HG02943 (cell line): ENCODE results near the gene TMEM129.

ENCODE experiments used
- ATAC-seq: cut with Tn5 transposase; IDR thresholded peaks from one replicate; pipeline ENCODE4 v1.9.1; 2021; ENCODE audit warnings: mild to moderate bottlenecking, low read depth, moderate library complexity; ENCODE audit not compliant: unreplicated experiment

Gene TMEM129, protein sequence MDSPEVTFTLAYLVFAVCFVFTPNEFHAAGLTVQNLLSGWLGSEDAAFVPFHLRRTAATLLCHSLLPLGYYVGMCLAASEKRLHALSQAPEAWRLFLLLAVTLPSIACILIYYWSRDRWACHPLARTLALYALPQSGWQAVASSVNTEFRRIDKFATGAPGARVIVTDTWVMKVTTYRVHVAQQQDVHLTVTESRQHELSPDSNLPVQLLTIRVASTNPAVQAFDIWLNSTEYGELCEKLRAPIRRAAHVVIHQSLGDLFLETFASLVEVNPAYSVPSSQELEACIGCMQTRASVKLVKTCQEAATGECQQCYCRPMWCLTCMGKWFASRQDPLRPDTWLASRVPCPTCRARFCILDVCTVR

DNA sequence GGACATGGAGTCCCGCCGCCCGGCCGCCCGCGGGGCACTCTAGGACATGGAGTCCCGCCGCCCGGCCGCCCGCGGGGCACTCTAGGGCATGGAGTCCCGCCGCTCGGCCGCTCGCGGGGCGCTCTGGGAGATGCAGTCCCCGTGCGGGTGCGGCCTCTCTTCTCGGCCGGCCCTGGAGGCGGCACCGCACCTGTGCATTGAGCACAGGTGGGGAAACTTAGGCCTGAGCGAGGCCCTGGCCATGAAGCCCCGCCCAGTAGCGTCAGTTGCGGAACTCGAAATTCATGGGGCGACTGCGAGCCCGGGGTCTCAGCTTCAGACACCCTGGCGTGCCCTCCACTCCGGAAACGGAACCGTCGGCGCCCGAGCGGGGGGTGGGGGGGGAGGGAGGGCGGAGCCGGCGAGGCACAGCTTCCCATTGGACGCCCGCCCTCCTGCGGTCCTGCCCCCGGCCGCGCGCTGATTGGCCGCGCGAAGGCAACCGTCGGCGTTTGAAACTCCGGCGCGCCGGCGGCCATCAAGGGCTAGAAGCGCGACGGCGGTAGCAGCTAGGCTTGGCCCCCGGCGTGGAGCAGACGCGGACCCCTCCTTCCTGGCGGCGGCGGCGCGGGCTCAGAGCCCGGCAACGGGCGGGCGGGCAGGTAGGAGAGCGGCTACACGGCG, at the start of gene TMEM129, which contains the start of gene TACC3:
Gene TMEM129 (minus strand): TSS at position 321 of the 663 bp plus-strand sequence. CDS start 486 bp downstream, outside the sequence.
Gene TACC3 (plus strand): TSS at position 519 of the 663 bp plus-strand sequence. CDS start 1,901 bp downstream, outside the sequence.
- ATAC-seq: peak; percentile 78

DNA sequence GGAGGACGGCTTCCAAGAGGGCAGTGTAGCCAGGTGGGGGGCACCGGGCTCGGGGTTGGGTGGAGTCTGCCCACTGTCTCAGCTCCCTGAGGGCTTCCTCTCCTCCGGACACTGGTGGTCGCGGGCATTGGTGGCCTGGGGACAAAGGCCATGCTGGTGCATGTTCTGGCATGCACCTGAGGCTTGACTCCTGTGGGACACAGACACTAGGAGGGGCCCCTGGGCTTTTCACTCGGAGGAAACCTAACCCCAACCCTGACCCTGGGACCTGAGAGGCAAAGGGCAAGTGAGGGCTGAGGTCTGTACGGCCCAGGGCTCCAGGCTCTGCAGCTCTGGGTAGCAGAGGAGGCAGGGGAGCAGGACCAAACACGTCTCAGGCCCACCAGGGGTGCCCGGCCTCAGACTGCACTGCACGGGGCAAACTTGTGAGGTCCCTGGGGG, 49.7 kb upstream of the TMEM129 start:
- ATAC-seq: no peak

DNA sequence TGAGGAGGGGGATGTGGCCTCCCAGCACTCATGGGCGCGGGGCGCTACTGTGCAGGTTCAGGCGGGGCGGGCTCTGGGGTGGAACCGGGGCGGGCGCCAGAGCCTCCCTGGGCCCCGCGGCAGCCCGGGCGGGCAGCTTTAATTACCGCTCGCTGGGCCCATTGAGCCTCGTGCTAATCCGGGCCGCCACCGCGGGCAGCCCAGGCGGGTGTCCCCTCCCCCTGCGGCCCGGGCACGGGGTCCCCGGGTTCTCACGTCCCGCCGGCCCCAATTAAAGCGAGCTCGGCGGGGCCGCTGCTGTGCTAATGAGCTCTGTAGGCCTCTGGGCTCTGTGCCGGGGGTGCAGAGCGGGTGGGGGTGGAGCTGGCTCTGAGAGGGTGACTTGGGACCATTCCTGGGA, 49.1 kb upstream of the TMEM129 start:
- no peak for ATAC-seq

DNA sequence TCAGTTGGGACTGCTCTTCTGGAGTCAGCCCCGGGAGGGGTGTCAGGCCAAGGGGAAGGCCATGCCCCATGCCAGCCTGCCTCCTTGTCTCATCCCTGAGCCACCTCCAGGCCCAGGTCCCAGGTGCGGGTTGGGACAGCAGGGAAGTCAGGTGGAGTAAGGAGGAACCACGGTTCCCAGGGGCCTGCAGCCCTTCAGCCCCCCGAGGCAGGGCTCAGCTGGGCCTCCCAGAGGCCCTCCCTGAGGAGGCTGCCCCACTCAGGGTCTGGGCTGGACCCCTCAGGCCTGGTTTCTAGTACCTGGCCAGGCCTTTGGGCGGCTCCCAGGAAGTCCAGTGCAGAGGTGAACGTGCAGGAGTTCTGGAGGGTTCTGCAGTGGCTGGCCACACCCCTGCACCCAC, 48.6 kb upstream of the TMEM129 start:
- ATAC-seq: no peak

DNA sequence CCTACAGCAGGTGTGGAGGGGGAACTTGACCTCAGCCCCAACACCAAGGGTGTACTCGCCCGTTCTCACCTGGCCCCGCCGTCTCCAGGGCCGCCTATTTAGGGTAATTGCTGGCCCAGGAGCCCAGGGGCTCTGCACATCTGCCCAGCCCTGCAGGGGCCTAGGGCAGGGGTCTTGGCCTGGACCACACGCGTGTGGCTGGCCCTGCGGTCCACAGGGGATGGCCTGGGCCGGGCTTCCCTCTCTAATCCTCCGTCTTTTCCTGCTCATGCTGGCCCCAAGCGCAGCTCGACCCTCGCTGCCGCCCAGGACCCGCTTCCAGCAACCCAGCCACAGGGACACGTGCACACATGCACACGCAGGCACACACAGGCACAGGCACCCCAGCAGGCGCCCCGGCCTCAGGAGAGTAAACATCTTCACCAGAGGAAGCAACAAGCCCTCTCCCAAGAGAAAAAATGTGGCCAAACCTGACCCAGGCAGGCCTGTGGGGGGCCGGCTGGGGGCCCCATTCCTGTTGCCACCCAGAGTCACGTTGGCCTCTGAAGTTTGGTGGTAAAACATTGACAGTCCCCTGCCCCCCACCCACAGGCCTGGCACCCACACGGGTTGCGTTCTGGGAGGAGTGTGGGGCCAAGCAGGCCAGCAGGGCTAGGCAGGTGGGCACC, 47.4 kb upstream of the TMEM129 start:
- no peak for ATAC-seq

DNA sequence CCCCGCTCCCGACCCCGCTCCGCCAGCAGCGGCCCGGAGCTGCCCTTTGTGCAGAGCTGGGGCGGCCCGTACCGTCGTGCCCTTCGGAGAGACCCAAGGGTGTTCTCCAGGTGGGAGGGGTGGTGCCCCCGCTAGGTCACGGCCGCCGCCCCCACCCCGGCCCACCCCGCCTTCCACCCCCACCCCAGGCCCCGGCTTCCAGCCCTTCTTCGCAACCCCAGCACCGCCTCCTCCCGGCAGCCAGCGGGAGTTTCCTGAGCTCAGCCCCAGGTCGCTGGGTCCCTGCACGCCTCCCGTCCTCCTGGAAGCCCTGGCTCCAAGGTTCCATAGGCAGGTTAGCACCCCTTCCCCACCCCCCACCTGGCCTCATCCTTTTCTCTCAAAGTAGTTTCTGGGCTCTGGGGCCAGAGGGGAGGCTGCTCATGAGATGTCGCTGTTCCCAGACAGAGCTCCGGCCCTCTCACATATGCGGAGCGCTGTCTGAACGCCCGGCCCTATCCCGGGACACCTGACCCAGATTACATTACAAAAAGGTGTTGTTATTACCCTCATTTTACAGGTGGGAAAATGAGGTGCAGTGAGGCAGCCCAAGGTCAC, 46.7 kb upstream of the TMEM129 start:
- no peak for ATAC-seq

DNA sequence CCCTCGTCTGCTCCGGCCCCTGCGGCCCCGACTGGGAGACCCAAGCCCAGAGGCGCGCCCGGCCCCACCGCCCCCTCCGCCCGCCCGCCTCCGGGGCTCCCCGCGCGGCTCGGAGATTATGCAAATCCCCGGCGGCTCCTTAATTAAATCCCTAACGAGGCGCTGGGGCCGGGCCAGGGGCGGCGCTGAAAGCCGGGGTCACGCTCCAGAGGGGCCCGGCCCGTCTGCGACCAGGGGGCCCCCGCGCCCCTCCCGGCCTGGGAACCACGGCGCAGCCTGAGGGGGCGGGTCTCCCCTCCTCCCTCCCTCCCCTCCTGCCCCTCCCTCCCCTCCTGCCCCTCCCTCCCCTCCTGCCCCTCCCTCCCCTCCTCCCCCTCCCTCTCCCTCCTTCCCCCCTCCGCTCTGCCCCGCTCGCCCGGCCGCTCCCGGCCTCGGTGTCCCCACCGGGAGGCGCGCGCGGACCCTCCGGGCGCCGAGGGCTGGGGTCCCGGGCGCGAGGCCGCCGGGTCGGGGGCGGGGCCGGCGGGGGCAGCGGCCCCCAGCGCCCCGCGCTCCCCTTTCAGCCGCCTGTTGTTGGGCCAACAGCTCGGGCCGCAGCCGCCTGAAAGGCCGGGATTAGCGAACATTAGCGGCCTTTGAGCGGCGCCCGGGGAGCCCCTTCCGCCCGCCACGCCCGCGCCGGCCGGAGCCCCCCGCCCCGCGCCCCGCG, 46.1 kb upstream of the TMEM129 start:
- no peak for ATAC-seq

DNA sequence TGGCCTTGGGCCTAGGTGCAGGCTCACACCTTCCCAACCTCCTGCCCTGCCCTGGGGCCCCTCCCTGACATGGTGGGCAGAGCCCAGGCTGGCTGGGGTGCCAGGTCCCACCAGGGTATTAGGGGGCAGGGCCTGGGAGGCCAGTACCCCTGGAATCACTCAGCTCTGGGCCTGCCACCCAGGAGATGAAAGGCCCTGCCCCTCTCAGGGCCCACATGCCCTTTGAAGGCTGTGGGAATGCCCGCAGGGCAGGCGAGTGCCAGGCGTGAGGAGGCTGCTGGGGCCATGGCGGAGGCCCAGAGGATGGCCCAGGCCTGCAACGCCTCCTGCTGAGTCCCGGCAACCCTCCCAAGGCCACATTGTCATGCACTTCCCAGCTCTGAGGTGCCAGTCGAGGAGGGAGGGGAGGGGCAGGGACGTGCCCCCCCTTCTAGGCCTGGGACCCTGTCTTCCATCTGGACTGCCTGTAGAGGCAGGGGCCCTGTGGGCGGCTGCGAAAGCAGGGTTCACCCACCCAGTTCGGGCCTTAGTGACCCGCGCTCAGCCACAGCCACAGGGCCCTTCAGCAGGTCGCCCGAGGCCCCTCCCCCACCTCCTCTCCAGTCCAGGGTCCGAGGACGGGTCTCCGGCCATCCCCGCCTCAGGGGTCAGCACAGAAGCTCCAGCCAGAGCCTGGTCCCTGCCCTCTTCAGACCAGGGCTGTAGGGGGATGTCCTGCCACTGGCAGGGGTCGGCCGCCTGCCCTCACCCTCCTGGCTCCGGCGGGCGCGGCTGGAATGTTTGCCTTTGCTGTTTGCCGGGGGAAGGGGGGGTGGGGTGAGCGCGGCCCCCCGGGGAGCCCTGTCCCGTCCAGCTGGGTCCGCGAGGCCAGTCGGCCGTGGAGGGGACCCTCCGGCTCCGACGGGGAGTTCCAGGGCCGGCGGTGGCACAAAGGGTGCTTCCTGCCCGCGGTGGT, 45.3 kb upstream of the TMEM129 start:
- no peak for ATAC-seq

DNA sequence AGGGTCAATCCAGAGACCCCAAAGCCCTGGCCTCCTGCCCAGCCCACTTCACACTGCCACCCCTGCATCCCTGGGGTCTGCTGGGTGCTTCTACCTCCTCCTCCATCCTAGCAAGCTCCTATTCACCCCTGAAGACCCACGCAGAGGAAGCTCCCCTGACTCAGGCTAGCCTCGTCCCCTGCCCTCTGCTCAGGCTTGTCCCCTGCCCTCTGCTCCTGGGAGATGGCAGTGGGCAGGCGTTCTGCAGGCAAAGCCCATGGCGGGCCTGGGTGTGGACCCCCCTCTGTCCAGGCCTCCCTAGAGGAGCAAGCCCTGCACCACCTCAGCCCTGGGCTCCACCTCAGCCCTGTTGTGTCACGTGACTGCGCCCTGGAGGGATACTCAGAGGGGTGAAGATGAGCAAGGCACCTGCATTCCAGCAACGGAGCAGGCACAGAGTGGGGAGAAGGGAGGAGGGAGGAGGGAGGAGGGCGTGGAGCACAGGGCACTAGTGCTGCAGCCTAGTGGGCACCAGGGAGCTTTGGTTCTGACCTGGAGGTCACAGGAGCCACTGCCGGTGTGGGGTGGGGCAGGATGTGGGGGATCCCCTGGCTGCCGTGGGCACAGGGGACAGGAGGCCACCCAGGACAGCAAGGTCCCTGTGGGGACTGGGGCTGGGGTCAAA, 44.4 kb upstream of the TMEM129 start:
- no peak for ATAC-seq

DNA sequence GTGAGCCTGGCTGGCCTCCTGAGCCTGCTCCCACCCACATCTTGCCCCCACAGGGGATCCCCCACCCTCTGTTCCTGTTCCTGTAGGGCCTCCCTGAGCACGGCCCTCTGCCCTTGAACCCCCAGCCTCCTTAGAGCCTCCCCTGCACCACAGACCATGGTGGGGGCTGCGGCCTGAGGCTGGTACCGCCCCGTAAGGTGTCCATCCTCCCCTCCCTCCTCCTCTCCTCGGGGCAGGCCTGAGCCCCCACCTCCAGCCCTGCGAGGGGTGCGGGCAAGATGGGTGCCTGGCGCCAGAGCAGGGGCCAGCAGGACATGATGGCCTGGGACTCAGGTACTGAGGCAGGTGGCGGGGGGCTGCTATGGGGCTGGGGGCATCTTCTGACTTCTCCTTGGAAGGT, 43.5 kb upstream of the TMEM129 start:
- ATAC-seq: no peak

DNA sequence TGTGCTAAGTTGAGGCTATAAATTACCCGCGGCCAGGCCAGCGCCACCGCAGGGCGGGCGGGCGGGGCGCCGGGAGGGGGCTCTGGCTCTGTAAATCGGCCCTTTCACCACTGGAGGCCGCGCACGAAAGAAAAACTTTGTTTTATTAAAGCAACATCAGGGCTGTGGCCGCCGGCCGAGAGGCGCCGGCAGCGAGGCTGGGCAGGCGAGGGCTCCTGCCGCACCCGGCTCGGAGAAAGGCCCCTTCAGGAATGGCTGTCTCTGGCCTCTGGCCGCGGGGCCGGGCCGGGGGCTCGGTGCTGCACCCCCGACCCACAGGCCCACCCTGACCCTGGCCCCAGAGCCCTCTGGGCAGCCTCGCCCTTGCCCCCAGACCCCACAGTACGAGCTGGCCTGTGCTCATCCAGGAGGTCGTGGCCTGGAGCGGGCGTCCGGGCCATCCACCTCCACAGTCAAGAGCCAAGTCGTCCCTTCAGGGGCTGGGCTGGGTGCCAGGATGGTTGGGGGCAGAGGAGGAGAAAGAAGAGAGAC, 42.5 kb upstream of the TMEM129 start:
- no peak for ATAC-seq

DNA sequence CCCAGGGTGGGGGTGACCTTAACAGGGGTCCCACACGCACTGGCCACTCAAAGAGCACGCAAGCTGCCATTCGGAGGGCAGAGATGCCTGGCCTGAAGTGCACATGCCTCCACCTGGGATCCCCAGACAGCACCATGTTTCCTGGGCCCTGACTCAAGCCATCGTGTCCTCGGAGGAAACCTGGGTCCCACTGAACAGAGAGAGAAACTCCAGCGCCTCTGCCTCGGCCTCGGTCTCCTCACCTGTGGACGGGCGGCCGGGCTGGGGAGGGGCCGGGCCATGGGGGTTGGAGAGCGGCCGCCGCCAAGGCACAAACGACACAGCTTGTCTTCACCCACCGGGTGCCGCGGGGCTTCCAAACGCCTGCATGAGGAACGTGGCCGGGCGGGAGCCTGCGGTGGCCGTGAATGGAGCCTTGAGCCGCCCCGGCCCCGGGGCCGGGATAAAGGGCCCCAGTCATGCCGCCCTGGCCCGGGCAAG, 42.0 kb upstream of the TMEM129 start:
- ATAC-seq: no peak

DNA sequence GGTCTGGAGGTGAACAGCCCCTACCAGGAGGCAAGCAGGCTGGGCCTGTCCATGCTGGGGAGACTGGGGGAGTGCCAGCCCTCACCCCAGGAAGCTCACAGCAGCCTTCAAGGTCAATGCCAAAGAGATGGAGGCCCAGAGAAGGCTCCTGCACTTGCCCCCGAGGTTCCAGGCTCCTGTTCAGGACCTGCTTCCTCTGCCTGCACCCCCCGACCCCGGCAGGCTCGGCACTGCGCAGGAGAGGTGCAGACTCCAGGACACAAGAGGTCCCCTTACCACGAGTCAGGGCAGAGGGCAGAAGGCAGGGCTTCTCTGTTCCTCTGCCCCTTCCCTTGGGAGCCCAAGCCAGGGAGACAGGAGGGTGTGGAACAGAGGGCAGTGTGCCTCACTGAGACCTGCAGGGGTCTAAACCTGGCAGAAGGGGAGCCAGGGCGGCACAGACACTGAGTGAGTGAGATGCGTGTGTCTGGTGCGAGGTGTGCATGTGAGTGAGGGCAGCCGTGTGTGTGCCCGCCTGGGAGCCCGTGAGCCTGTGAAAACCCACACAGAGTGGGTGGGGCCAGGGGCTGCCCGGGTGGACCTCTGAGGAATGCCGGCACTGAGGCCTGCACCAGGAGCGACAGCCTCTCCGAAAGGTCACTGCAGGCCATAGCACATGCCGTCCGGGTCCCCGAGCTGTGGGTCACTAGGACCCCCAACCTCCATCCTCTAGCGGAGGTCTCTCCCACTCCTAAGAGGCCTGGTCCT, 41.3 kb upstream of the TMEM129 start:
- ATAC-seq: no peak

DNA sequence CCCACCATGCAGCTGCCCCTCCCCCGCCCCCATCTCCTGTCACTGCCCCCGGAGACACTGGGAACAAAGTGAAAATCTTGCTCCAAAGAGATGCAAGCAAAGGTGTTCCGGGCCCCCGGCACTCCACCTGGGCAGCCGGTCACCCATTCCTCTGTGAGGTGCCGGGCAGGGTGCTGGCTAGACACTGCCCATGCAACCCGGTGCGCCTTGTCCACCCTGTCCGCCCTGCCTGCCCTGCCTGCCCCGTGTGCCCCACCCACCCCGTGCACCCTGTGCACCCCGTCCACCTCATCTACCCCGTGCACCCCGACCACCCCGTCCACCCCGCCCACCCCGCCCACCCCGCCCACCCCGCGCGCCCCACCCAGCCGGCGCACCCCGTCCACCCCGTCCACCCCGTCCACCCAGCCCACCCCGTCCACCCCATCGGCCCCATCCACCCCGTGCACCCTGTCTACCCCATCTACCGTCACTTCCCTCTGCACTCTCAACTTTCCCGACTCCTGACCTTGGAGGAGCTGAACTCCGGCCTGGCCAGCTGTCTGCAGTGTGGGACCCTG, 40.1 kb upstream of the TMEM129 start:
- no peak for ATAC-seq

DNA sequence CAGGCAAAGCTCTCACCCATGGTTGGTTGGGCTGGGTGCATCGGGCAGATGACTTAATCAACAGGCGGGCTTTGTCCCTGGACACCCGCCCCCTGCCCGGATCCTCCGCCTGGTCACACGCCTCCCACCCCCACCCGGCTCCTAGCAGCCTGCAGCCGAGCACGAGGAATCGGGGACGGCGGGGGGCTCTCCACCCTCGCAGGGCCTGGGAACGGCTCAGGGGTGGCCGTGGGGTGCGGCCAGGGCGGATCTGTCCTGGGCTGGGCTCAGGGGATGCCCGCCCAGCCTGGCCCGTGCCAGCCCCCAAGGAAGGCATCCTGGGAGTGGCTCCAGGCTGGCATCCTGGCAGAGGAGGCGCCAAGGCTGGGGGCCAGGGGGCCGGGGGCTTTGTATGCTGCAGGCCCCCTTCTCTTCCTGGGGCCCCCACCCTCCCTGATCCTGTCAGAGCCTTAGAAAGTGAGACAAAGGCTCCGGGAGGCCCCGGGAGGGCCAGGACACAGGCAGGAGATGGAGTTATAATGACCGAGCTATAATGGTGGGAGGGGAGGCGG, 39.5 kb upstream of the TMEM129 start:
- ATAC-seq: no peak

DNA sequence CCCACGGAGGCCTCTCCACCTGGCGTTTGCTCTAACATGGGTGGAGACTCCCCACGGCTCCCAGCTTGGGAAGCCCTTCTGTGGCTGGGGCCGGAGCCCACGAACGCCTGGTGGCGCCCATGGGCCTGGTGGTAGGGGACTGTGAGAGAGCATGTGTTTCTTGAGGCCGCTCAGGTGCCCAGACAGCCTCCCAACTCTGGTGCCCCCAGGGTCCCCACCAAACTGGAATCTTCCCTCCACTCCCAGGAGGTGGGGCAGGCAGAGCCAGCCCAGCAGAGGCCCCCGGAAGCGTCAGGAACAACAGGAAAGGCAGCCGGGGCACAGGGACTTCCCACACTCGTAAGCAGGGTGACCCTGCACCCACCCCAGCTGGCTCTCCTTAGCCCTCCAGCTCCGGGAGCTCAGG, 38.7 kb upstream of the TMEM129 start:
- ATAC-seq: no peak
